PC-3 (cell line): ENCODE data around the gene BICD2. TPM values are rescaled to one million over a fixed set of nuclear protein-coding genes. Genes with fewer than 3 reads are reported as not detected.
"Not testable (repeated sequence)": the region's sequence is repeated elsewhere in the genome, so short reads cannot be mapped to it uniquely, and the experiment has no call there.

Experiments used
- ATAC-seq: fragments of 200-7000 bp; cut with Tn5 transposase; 2 replicates; pipeline ENCODE4 v1.9.1; 2020; ENCODE audit warnings: mild to moderate bottlenecking, moderate library complexity
- Bru-seq: library from RNA; stranded (reverse); fragments of 400-500 nt; gene quantifications from one replicate; lab custom pipeline; 2021; lab: Mats Ljungman, UMichigan
- BruChase-seq, 2 experiments: library from RNA; stranded (reverse); fragments of 400-500 nt; gene quantifications; one replicate each; lab custom pipeline; 2021; lab: Mats Ljungman, UMichigan
- BruUV-seq: library from RNA; stranded (reverse); fragments of 400-500 nt; replicated peaks from 2 replicates; lab custom pipeline; 2021; lab: Mats Ljungman, UMichigan
- CTCF ChIA-PET: fragments of 300-600 bp; sonication (Branson Sonifier 250); formaldehyde crosslinking; loops from one replicate; lab custom pipeline; 2022; ENCODE audit warnings: antibody characterized with exemption; lab: Charles Lee
- POLR2A ChIA-PET: fragments of 300-600 bp; sonication (Branson Sonifier 250); formaldehyde crosslinking; loops from one replicate; lab custom pipeline; 2022; ENCODE audit warnings: antibody characterized with exemption; ENCODE audit not compliant: unreplicated experiment; lab: Charles Lee
- DNase-seq: peaks from one replicate; pipeline ENCODE4 v3.0.0-alpha.2; 2015
- H2AFZ ChIP-seq: fragments of 300-600 bp; sonication (generic); 2 replicates; pipeline ENCODE4 v1.6.0; 2016; ENCODE audit warnings: antibody characterized with exemption, low read length
- H3F3A ChIP-seq: fragments of 300-600 bp; sonication (generic); one replicate; pipeline ENCODE4 v1.6.0; 2017; ENCODE audit warnings: antibody characterized with exemption, low read length, control low read depth, mild to moderate bottlenecking; ENCODE audit not compliant: unreplicated experiment
- H3K27ac ChIP-seq: fragments of 300-600 bp; sonication (generic); 2 replicates; pipeline ENCODE4 v1.5.1; 2016; ENCODE audit warnings: mild to moderate bottlenecking, low read length
- H3K27me3 ChIP-seq: fragments of 300-600 bp; sonication (generic); 2 replicates; pipeline ENCODE4 v1.6.1; 2016; ENCODE audit warnings: low read length, mixed read lengths
- H3K36me3 ChIP-seq: fragments of 300-600 bp; sonication (generic); 2 replicates; pipeline ENCODE4 v1.6.1; 2016; ENCODE audit warnings: low read depth, mixed run types, low read length, mixed read lengths
- H3K4me1 ChIP-seq: fragments of 300-600 bp; sonication (generic); 2 replicates; pipeline ENCODE4 v1.5.1; 2016; ENCODE audit warnings: low read length; ENCODE audit not compliant: insufficient read depth
- H3K4me2 ChIP-seq: fragments of 300-600 bp; sonication (generic); 2 replicates; pipeline ENCODE4 v1.6.0; 2016; ENCODE audit warnings: low read length
- H3K4me3 ChIP-seq: fragments of 300-600 bp; sonication (generic); 2 replicates; pipeline ENCODE4 v1.5.1; 2016; ENCODE audit warnings: mild to moderate bottlenecking, low read length, mixed read lengths
- H3K79me2 ChIP-seq: fragments of 300-600 bp; sonication (generic); 2 replicates; pipeline ENCODE4 v1.6.1; 2017; ENCODE audit warnings: low read length, mixed read lengths
- H3K9ac ChIP-seq: fragments of 300-600 bp; sonication (generic); 2 replicates; pipeline ENCODE4 v1.6.0; 2016; ENCODE audit warnings: mild to moderate bottlenecking, low read length
- H3K9me2 ChIP-seq: fragments of 300-600 bp; sonication (generic); replicated peaks from 2 replicates; pipeline ENCODE4 v1.6.1; 2016; ENCODE audit warnings: mixed run types, low read length, mixed read lengths
- H3K9me3 ChIP-seq: fragments of 300-600 bp; sonication (generic); 2 replicates; pipeline ENCODE4 v1.6.1; 2016; ENCODE audit warnings: low read length, mixed read lengths
- H4K20me1 ChIP-seq: fragments of 300-600 bp; sonication (generic); 2 replicates; pipeline ENCODE4 v1.6.1; 2016; ENCODE audit warnings: low read length, mixed read lengths
- CTCF ChIP-seq: fragments of 300-600 bp; sonication (generic); conservative IDR thresholded peaks from 2 replicates; pipeline ENCODE4 v1.5.1; 2017; ENCODE audit warnings: antibody characterized with exemption, low read depth, mild to moderate bottlenecking, low read length
- EZH2 ChIP-seq: fragments of 300-600 bp; sonication (generic); IDR thresholded peaks from one replicate; pipeline ENCODE4 v1.6.1; 2017; ENCODE audit warnings: antibody characterized with exemption, mild to moderate bottlenecking, low read length; ENCODE audit not compliant: unreplicated experiment
- EZH2phosphoT487 ChIP-seq: fragments of 300-600 bp; sonication (generic); IDR thresholded peaks from 2 replicates; pipeline ENCODE4 v1.6.1; 2018; ENCODE audit warnings: mild to moderate bottlenecking, antibody characterized with exemption, low read length, borderline replicate concordance
- intact Hi-C: fragments of 100-400 bp; cut with micrococcal nuclease; formaldehyde crosslinking; loops from 2 replicates; pipeline ENCODE4 v1.9.0; 2023
- long read RNA-seq: library from polyadenylated mRNA; unstranded; transcript quantifications from one replicate; pipeline ENCODE4 v2.0.0, GENCODE V29; 2021; ENCODE audit not compliant: unreplicated experiment
- total RNA-seq: library from RNA; depleted of rRNA; stranded (reverse); fragments of >200 nt; gene quantifications from 2 replicates; pipeline ENCODE4 v1.2.3, GENCODE V29; 2014; rRNA removed

Gene BICD2
- total RNA-seq (26.3 and 36.9 TPM in 2 replicates), Bru-seq, nascent RNA (percentile 55 among the genes with signal in this experiment), BruChase-seq, experiment 1, labeled RNA remaining after a 6-hour chase (percentile 74 among the genes with signal in this experiment), BruChase-seq, experiment 2, labeled RNA remaining after a 2-hour chase (percentile 63 among the genes with signal in this experiment)
- long read RNA-seq, full-length matches to known transcripts = 42 of 72 reads
- long read RNA-seq, partial matches to known transcripts = 29 of 72 reads
- long read RNA-seq, other reads (novel, unspliced or antisense) = 1 of 72 reads

- Histone ChIP-seq H3K27me3 (no peaks in the 10 kb centered on the region), H3K4me1 (peaks cover 12% of the 10 kb centered on the region; the same call in 1 of the 2 replicates), H4K20me1 (peaks cover 23% of the 10 kb centered on the region), H3K9me3 (no peaks in the 10 kb centered on the region), H3K9ac (peak within 1 kb of the TSS; percentile 97), H3K9me2 (no peaks in the 10 kb centered on the region), H3K4me2 (peak within 1 kb of the TSS; percentile 94), H3F3A (no peaks in the 10 kb centered on the region), H3K27ac (peak within 1 kb of the TSS; percentile 94), H3K4me3 (peak within 1 kb of the TSS; percentile 86), H3K36me3 (no peaks in the 10 kb centered on the region), H2AFZ (peak within 1 kb of the TSS; percentile 81), H3K79me2 (peaks cover 51% of the 10 kb centered on the region)
- TF ChIP-seq CTCF (no peak), EZH2phosphoT487 (no peak), EZH2 (no peak)
- intact Hi-C loops = loop anchor here (2.0 kb wide), 1 partner anchor 94 kb away; the partner anchor contains the start of gene IPPK
- CTCF ChIA-PET = interaction anchor here (1.0 kb wide), 2 partner anchors 26 to 94 kb away, joined by 3 to 6 read pairs; no protein-coding TSS in a partner anchor
- DNase-seq (no peak), ATAC-seq (no peak; the same call in 1 of the 2 replicates)
- no TSS peak for BruUV-seq
- POLR2A ChIA-PET = interaction anchor here (0.5 to 1.0 kb wide), 2 partner anchors 73 to 94 kb away, joined by 3 to 5 read pairs; partner anchors contain the start of gene IPPK
Observed at GRCh38 chr9:92764381-92764987, at the start of gene BICD2. TSS of gene BICD2 (minus strand) at chr9:92764833. CDS start at chr9:92764744, 89 bp downstream.

GRCh38 chr9:92809629-92810326 lies 45.1 kb upstream of the BICD2 start:
- CTCF ChIA-PET = interaction anchor here (0.6 kb wide), 1 partner anchor 14 kb away, joined by 3 read pairs; no protein-coding TSS in a partner anchor
- H2AFZ ChIP-seq, ATAC-seq, DNase-seq, H3K9ac ChIP-seq, H4K20me1 ChIP-seq, H3K36me3 ChIP-seq, H3F3A ChIP-seq, H3K79me2 ChIP-seq, intact Hi-C loops, H3K4me2 ChIP-seq, H3K4me3 ChIP-seq, H3K9me2 ChIP-seq, H3K9me3 ChIP-seq, POLR2A ChIA-PET, H3K27ac ChIP-seq, BruUV-seq, H3K4me1 ChIP-seq: not testable (repeated sequence)
- peaks cover 49% of the 10 kb centered on the region for H3K27me3 ChIP-seq
